Thoracic aorta (tissue), 2 donors: ENCODE data around the gene STEAP4. TPM values are rescaled to one million over a fixed set of nuclear protein-coding genes. Genes with fewer than 3 reads are reported as not detected.

Experiments
- ATAC-seq: fragments of 150-250 bp; one replicate; pipeline ENCODE4 v1.8.0; 2017; ENCODE audit warnings: low read depth; ENCODE audit not compliant: insufficient number of reproducible peaks, low FRiP score
- DNase-seq: peaks from one replicate; pipeline ENCODE4 v3.0.0-alpha.2; 2020; ENCODE audit warnings: low spot score
- H3K27ac ChIP-seq, 2 donors: fragments of 200-600 bp; sonication (generic); 1 replicate in 1 of 2; 2 replicates in 1 of 2; pipeline ENCODE4 v1.5.1; 2016; ENCODE audit warnings: mild to moderate bottlenecking in 2 of 2, moderate library complexity in 2 of 2
- H3K27me3 ChIP-seq: fragments of 200-600 bp; sonication (generic); replicated peaks from 2 replicates; pipeline ENCODE4 v1.6.0; 2016; ENCODE audit warnings: mild to moderate bottlenecking; ENCODE audit not compliant: insufficient read depth
- H3K36me3 ChIP-seq: fragments of 200-600 bp; sonication (generic); one replicate; pipeline ENCODE4 v1.5.1; 2016
- H3K4me1 ChIP-seq, 2 donors: fragments of 200-600 bp; sonication (generic); 1 replicate in 1 of 2; 2 replicates in 1 of 2; pipeline versions ENCODE4 v1.5.1 to v1.6.0; 2016; ENCODE audit warnings: low read depth in 2 of 2, mild to moderate bottlenecking in 1 of 2; ENCODE audit not compliant: control insufficient read depth in 1 of 2
- H3K4me3 ChIP-seq: fragments of 200-600 bp; sonication (generic); 2 replicates; pipeline ENCODE4 v1.5.1; 2016; ENCODE audit warnings: mild to moderate bottlenecking
- H3K9me3 ChIP-seq: fragments of 200-600 bp; sonication (generic); 2 replicates; pipeline ENCODE4 v1.5.1; 2016
- total RNA-seq, 2 donors: library from RNA; depleted of rRNA; stranded (reverse); fragments of >200 nt; gene quantifications; one replicate each; pipeline versions ENCODE4 v1.1.0 to v1.2.3, GENCODE V29; 2016
- TF ChIP-seq, protein P1 (sequence below): fragments of 200-600 bp; sonication (generic); IDR thresholded peaks from one replicate; pipeline ENCODE4 v1.5.1; 2019; ENCODE audit warnings: antibody characterized with exemption

Gene STEAP4
- total RNA-seq, 2 donors from 2014 or later = 127 to 286 TPM

- no peaks in the 10 kb centered on the region for H3K4me1 ChIP-seq
- TF ChIP-seq, protein P1, sequence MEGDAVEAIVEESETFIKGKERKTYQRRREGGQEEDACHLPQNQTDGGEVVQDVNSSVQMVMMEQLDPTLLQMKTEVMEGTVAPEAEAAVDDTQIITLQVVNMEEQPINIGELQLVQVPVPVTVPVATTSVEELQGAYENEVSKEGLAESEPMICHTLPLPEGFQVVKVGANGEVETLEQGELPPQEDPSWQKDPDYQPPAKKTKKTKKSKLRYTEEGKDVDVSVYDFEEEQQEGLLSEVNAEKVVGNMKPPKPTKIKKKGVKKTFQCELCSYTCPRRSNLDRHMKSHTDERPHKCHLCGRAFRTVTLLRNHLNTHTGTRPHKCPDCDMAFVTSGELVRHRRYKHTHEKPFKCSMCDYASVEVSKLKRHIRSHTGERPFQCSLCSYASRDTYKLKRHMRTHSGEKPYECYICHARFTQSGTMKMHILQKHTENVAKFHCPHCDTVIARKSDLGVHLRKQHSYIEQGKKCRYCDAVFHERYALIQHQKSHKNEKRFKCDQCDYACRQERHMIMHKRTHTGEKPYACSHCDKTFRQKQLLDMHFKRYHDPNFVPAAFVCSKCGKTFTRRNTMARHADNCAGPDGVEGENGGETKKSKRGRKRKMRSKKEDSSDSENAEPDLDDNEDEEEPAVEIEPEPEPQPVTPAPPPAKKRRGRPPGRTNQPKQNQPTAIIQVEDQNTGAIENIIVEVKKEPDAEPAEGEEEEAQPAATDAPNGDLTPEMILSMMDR = no peak
- no peaks in the 10 kb centered on the region for H3K27me3 ChIP-seq
- no peak overlapping the region for H3K4me3 ChIP-seq
- no peak overlapping the region for H3K27ac ChIP-seq
- no peak for ATAC-seq
- H3K9me3 ChIP-seq = no peaks in the 10 kb centered on the region
- no peaks in the 10 kb centered on the region for H3K36me3 ChIP-seq
- no peak for DNase-seq
Measured at GRCh38 chr7:88290491-88290890, 16.2 kb downstream of the STEAP4 start.

GRCh38 chr7:88289564-88290025, 17.1 kb downstream of the STEAP4 start:
- H3K4me3 ChIP-seq = no peak overlapping the region
- TF ChIP-seq, protein P1 = no peak
- H3K9me3 ChIP-seq = no peaks in the 10 kb centered on the region
- H3K27ac ChIP-seq = no peak overlapping the region
- no peaks in the 10 kb centered on the region for H3K27me3 ChIP-seq
- ATAC-seq = no peak
- H3K4me1 ChIP-seq = no peaks in the 10 kb centered on the region
- DNase-seq = no peak
- no peaks in the 10 kb centered on the region for H3K36me3 ChIP-seq

- TF ChIP-seq, protein P1 = no peak
- DNase-seq (no peak), ATAC-seq (no peak)
- Histone ChIP-seq H3K36me3 (no peaks in the 10 kb centered on the region), H3K4me3 (no peak overlapping the region), H3K9me3 (no peaks in the 10 kb centered on the region), H3K4me1 (no peaks in the 10 kb centered on the region), H3K27me3 (no peaks in the 10 kb centered on the region), H3K27ac (no peak overlapping the region)
Measured at GRCh38 chr7:88281749-88282148, 24.9 kb downstream of the STEAP4 start.

- ATAC-seq (no peak), DNase-seq (no peak)
- H3K27ac ChIP-seq = no peak overlapping the region
- no peak overlapping the region for H3K4me3 ChIP-seq
- no peaks in the 10 kb centered on the region for H3K27me3 ChIP-seq
- no peaks in the 10 kb centered on the region for H3K36me3 ChIP-seq
- TF ChIP-seq, protein P1 = no peak
- H3K4me1 ChIP-seq = no peaks in the 10 kb centered on the region
- H3K9me3 ChIP-seq = no peaks in the 10 kb centered on the region
Measured at GRCh38 chr7:88280801-88281200, 25.9 kb downstream of the STEAP4 start.

DNA sequence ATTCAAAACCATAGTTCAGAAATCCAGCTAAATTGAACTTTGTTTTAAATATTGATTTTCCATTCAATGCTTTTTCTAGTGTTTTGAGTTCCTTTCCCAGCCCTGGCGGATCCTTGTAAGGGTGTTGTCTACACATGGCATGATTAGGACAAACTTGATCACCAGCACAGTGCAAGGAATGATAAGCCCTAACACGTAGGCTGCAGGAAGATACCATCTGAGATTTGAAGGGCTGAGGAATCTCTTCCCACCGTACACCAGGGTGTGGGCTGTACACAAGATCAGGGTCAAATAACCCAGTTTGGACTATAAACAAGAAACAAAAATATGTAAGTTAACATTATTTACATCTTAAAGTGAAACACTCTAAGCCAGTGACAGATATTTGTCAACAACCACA, 27.4 kb downstream of the STEAP4 start:
- H3K4me3 ChIP-seq = no peak overlapping the region
- DNase-seq = no peak
- ATAC-seq = no peak
- no peaks in the 10 kb centered on the region for H3K36me3 ChIP-seq
- no peak overlapping the region for H3K27ac ChIP-seq
- TF ChIP-seq, protein P1 = no peak
- H3K9me3 ChIP-seq = no peaks in the 10 kb centered on the region
- no peaks in the 10 kb centered on the region for H3K4me1 ChIP-seq
- no peaks in the 10 kb centered on the region for H3K27me3 ChIP-seq
